ENCODE data around the gene GARIN5A.
"Not testable (repeated sequence)": the region's sequence is repeated elsewhere in the genome, so short reads cannot be mapped to it uniquely, and the experiment has no call there.

The GARIN5A gene

DNA sequence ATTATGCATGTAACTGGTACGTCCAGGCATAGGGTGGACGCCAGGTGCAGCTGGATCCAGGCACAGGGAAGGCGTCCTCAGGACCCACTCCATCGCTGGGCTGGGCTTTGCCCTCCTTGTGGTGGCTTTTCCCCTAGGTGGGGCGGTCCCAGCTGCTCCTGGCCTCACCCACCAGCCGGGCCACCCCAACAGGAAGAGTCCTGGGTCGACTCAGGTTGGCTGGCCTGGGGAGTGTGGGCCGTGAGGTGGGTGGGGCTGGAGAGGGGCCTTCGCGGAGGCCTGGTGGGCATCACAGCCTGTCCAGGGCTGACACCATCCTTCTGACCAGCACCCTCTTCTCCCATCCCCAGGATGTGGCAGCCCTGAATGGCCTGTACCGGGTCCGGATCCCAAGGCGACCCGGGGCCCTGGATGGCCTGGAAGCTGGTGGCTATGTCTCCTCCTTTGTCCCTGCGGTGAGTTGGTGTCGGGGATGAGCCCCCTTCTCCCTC, 3.2 kb upstream of the GARIN5A start:
- DNase-seq (ENCODE audit: low spot score), result no peak
- Histone ChIP-seq H3K27ac (no peak overlapping the region), H3K4me3 (no peak overlapping the region)
- TF ChIP-seq, protein P1, sequence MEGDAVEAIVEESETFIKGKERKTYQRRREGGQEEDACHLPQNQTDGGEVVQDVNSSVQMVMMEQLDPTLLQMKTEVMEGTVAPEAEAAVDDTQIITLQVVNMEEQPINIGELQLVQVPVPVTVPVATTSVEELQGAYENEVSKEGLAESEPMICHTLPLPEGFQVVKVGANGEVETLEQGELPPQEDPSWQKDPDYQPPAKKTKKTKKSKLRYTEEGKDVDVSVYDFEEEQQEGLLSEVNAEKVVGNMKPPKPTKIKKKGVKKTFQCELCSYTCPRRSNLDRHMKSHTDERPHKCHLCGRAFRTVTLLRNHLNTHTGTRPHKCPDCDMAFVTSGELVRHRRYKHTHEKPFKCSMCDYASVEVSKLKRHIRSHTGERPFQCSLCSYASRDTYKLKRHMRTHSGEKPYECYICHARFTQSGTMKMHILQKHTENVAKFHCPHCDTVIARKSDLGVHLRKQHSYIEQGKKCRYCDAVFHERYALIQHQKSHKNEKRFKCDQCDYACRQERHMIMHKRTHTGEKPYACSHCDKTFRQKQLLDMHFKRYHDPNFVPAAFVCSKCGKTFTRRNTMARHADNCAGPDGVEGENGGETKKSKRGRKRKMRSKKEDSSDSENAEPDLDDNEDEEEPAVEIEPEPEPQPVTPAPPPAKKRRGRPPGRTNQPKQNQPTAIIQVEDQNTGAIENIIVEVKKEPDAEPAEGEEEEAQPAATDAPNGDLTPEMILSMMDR (IDR thresholded peaks at IDR 0.05), result no peak

DNA sequence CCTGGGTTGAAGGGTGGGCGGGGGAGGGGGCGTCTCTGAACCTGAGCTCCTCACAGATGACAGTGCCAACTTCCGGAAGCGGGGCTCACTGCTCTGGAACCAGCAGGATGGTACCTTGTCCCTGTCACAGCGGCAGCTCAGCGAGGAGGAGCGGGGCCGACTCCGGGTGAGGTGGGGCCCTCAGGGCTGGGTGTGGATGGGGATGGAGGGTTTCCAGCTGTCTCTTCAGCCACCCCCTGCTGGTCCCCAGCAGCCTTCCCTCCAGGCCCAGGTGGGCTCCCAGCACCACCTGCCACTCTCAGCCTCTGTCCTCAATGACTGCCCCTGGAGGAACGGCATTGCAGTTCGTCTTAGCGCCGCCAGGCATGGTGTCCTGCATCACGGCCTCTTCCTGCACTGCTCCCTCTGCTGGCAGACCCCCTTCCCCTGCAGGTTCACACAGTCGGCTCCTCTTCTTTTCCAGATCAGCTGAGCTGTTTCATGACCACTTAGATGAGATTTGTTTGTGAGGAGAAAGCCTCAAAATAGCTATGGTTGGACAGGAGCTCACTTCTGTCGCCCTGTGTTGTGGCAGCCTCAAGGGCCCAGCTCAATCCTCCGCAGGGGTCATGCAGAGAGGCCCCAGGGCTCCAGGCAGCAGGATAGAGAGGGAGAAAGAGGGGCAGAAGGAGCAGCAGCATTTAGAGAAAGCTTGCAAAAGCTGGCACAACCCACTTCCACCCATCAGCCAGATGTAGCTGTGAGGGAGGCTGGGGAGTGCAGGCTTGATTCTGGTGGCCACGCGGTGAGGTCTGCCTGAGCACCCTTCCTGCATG, 2.5 kb upstream of the GARIN5A start:
- H3K4me3 ChIP-seq, result no peak overlapping the region
- no peak for DNase-seq (ENCODE audit: low spot score)
- no peak overlapping the region for H3K27ac ChIP-seq
- TF ChIP-seq, protein P1 (IDR thresholded peaks at IDR 0.05), result no peak

DNA sequence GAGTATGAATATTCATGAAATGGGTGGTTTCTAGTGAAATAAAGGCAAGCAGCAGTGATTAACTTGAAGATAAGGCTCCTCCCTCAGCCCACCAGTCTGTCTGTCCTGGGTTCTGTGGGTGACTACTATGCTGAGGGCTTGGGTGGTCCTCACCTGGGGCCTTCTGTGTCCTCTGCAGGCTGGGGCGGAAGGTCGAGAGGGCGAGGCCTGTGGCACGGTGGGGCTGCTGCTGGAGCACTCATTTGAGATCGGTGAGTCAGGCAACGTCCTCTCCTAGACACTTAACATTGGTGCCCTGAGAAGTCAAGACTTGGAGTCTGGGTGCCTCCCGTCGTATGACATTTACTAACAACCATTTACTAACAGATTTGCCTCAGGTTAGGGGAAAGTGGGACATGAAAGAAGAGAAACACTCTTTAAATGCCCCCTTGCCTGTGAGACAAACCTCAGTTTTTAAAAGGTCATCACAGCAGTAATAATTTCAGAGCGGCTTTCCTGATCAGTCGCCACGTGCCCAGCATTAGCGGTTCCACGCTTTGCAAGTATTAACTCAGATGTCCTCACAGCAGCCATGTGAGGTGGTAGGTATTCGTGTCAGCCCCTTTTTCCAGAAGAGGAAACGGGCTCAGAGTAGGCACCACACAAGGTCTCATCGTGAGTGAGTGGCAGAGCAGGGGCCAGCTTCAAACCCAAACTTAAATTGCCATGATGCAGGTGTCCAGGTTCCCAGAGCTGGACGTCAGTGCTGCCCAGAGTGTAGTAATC, 1.3 kb upstream of the GARIN5A start:
- Histone ChIP-seq H3K27ac (no peak overlapping the region), H3K4me3 (peak overlapping the region; percentile 81)
- TF ChIP-seq, protein P1 (IDR thresholded peaks at IDR 0.05), result no peak
- no peak for DNase-seq (ENCODE audit: low spot score)

DNA sequence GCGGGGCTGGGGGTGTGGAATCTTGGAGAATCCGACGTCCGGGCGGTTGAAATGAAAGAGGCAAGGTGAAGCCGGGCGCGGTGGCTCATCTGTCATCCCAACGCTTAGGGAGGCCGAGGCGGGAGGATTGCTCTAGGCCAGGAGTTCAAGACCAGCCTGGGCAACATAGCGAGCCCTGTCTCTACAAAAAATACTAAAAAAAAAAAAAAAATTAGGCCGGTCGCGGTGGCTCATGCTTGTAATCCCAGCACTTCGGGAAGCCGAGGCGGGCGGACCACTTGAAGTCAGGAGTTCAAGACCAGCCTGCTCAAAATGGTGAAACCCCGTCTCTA, 225 bp upstream of the GARIN5A start:
- TF ChIP-seq, protein P1 (IDR thresholded peaks at IDR 0.05), result no peak
- Histone ChIP-seq H3K27ac (peak overlapping the region; percentile 56 to 73), H3K4me3 (peak overlapping the region; percentile 81)
- DNase-seq (ENCODE audit: low spot score), result no peak

DNA sequence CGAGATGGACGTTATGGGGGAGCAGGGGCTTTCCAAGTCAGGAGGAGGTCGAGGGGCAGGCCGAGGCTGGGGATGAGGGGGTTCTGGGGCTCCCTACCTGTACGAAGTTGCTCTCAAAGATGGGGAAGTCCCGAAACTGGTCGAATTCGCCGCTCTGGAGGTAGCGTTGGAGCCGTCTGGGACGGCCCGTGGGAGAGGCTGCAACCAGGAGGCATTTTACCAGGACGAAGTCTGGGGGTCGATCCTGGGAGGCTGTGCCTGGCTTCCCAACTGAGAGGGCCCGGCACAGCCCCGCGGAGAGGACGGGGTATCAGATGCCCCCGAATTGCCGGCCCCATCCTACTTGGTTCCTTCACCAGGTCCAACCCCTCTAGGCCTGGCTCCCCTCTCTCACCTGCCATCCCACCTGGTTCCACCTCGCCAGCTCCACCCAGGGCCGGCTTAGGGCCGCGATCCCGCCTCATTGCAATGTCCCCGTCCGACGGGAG, 868 bp downstream of the GARIN5A start:
- Histone ChIP-seq H3K4me3 (peak overlapping the region; percentile 81), H3K27ac (peak overlapping the region in 1 of 2 donors; percentile 73)
- no peak for DNase-seq (ENCODE audit: low spot score)
- TF ChIP-seq, protein P1 (IDR thresholded peaks at IDR 0.05), result no peak

DNA sequence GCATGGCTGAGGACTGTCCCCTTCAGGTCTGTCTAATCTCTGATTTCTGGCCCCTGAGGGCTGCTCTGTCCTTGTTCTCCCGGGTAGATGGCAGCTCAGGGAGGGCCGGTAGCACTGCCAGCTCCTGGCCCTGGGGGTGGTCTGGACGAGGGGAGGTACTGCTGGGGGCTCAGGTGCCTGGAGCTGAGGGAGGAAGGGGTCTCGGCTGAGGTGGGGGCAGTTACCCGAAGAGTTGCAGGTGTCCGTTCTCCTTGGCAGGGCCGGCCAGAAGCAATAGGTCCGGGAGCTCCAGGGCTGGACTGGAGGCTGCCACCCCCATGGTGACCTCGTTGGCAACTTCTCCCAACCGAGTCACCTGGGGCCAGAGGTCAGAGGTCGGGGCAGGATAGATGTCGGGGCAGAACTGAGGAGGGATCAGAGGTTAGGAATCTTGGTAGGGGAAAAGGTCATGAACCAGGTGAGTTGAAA, 1.5 kb downstream of the GARIN5A start:
- no peak overlapping the region for H3K4me3 ChIP-seq
- DNase-seq (ENCODE audit: low spot score), result no peak
- no peak overlapping the region for H3K27ac ChIP-seq
- TF ChIP-seq, protein P1 (IDR thresholded peaks at IDR 0.05), result no peak

DNA sequence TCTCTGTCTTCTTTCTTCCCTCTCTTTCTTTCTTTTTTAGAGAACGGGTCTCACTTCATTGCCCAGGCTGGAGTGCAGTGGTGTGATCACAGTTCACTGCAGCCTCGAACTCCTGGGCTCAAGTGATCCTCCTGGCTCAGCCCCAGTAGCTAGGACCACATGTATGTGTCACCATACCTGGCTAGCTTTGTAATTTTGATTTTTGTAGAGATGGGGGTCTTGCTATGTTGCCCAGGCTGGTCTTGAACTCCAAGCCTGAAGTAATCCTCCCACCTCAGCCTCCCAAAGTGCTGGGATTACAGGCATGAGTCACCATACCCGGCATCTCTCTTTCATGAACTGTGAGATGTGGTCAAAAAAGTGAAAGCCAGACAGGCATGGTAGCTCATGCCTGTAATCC, 3.3 kb downstream of the GARIN5A start:
- not testable (repeated sequence) for H3K4me3 ChIP-seq; DNase-seq (ENCODE audit: low spot score); H3K27ac ChIP-seq

All from coronary artery (tissue), 2 donors.